Trophoblast cell (in vitro differentiated cells and primary cell): ENCODE data around the gene ERLIN1.
"Not testable (repeated sequence)": the region's sequence is repeated elsewhere in the genome, so short reads cannot be mapped to it uniquely, and the experiment has no call there.

Experiments used
- DNase-seq, 2 donors: peaks; one replicate each; pipeline ENCODE4 v3.0.0-alpha.2; 2016
- H2AFZ ChIP-seq: 2 replicates; pipeline ENCODE4 v1.6.1; 2013; ENCODE audit warnings: low read length, moderate library complexity, mild to moderate bottlenecking; ENCODE audit not compliant: insufficient read depth, poor library complexity
- H2AK5ac ChIP-seq: 2 replicates; pipeline ENCODE4 v1.6.1; 2013; ENCODE audit warnings: mild to moderate bottlenecking, low read length
- H2BK120ac ChIP-seq: 2 replicates; pipeline ENCODE4 v1.6.1; 2013; ENCODE audit warnings: low read length, mild to moderate bottlenecking, moderate library complexity; ENCODE audit not compliant: insufficient read depth, poor library complexity
- H2BK12ac ChIP-seq: 2 replicates; pipeline ENCODE4 v1.6.1; 2013; ENCODE audit warnings: mild to moderate bottlenecking, low read length, moderate library complexity
- H2BK5ac ChIP-seq: 2 replicates; pipeline ENCODE4 v1.6.1; 2013; ENCODE audit warnings: low read length, low read depth, moderate library complexity, mild to moderate bottlenecking; ENCODE audit not compliant: poor library complexity
- H3K14ac ChIP-seq: 2 replicates; pipeline ENCODE4 v1.6.1; 2013; ENCODE audit warnings: mild to moderate bottlenecking, low read length
- H3K18ac ChIP-seq: 2 replicates; pipeline ENCODE4 v1.6.1; 2013; ENCODE audit warnings: mild to moderate bottlenecking, low read length
- H3K23ac ChIP-seq: 2 replicates; pipeline ENCODE4 v1.6.1; 2013; ENCODE audit warnings: low read length
- H3K27ac ChIP-seq: 2 replicates; pipeline ENCODE4 v1.5.1; 2013; ENCODE audit warnings: low read depth, mild to moderate bottlenecking, inconsistent platforms, low read length, moderate library complexity
- H3K27me3 ChIP-seq: 2 replicates; pipeline ENCODE4 v1.6.1; 2013; ENCODE audit warnings: inconsistent platforms, mild to moderate bottlenecking, low read length, moderate library complexity; ENCODE audit not compliant: insufficient read depth
- H3K36me3 ChIP-seq, 2 experiments: 1 replicate in 1 of 2; 2 replicates in 1 of 2; pipeline ENCODE4 v1.6.1; 2013; ENCODE audit warnings: low read length in 2 of 2, mild to moderate bottlenecking in 2 of 2, moderate library complexity in 1 of 2; ENCODE audit not compliant: insufficient read depth in 2 of 2, control insufficient read depth in 1 of 2
- H3K4ac ChIP-seq: 2 replicates; pipeline ENCODE4 v1.6.1; 2013; ENCODE audit warnings: low read depth, mild to moderate bottlenecking, low read length, moderate library complexity
- H3K4me1 ChIP-seq, 2 experiments: 1 replicate in 1 of 2; 2 replicates in 1 of 2; pipeline ENCODE4 v1.6.1; 2013; ENCODE audit warnings: low read length in 2 of 2, mild to moderate bottlenecking in 2 of 2, moderate library complexity in 1 of 2; ENCODE audit not compliant: insufficient read depth in 2 of 2, control insufficient read depth in 1 of 2
- H3K4me2 ChIP-seq: 2 replicates; pipeline ENCODE4 v1.6.1; 2013; ENCODE audit warnings: inconsistent platforms, mild to moderate bottlenecking, low read length, moderate library complexity
- H3K4me3 ChIP-seq: 2 replicates; pipeline ENCODE4 v1.5.1; 2013; ENCODE audit warnings: mild to moderate bottlenecking, low read depth, low read length, inconsistent platforms
- H3K79me1 ChIP-seq: one replicate; pipeline ENCODE4 v1.6.1; 2013; ENCODE audit warnings: low read length
- H3K79me2 ChIP-seq: 2 replicates; pipeline ENCODE4 v1.6.1; 2013; ENCODE audit warnings: low read length, mild to moderate bottlenecking; ENCODE audit not compliant: control insufficient read depth, insufficient read depth, poor library complexity
- H3K9ac ChIP-seq: 2 replicates; pipeline ENCODE4 v1.6.1; 2013; ENCODE audit warnings: mild to moderate bottlenecking, low read length
- H3K9me3 ChIP-seq: 2 replicates; pipeline ENCODE4 v1.6.1; 2013; ENCODE audit warnings: low read depth, mild to moderate bottlenecking, control low read depth, inconsistent platforms, low read length; ENCODE audit not compliant: insufficient read depth
- H4K12ac ChIP-seq: 2 replicates; pipeline ENCODE4 v1.6.1; 2013; ENCODE audit warnings: low read depth, mild to moderate bottlenecking, low read length, moderate library complexity
- H4K8ac ChIP-seq: 2 replicates; pipeline ENCODE4 v1.6.1; 2013; ENCODE audit warnings: low read depth, mild to moderate bottlenecking, low read length, moderate library complexity
- H4K91ac ChIP-seq: one replicate; pipeline ENCODE4 v1.6.1; 2013; ENCODE audit warnings: low read depth, mild to moderate bottlenecking, low read length, moderate library complexity
- WGBS: extraction: QIAGEN DNeasy Blood & Tissue Kit; methylation state at CpG from one replicate; pipeline ENCODE4 v1.1.7; 2013; ENCODE audit warnings: missing lambda C conversion rate; ENCODE audit not compliant: insufficient read length, insufficient coverage; ENCODE audit errors: extremely low coverage; 5-methylcytosine and 5-hydroxymethylcytosine counted together

The ERLIN1 gene

GRCh38 chr10:100129424-100129823, 56.4 kb downstream of the ERLIN1 start:
- Histone ChIP-seq H3K27ac (no peak overlapping the region), H3K36me3 (no peaks in the 10 kb centered on the region), H2AFZ (no peak overlapping the region), H3K9ac (no peak overlapping the region), H4K91ac (no peak overlapping the region), H3K9me3 (peaks cover 3% of the 10 kb centered on the region), H3K18ac (no peak overlapping the region), H4K12ac (no peak overlapping the region), H3K4me3 (no peak overlapping the region), H3K79me1 (no peaks in the 10 kb centered on the region), H2BK120ac (no peak overlapping the region), H3K79me2 (no peaks in the 10 kb centered on the region), H3K4ac (no peak overlapping the region), H4K8ac (no peak overlapping the region), H3K4me1 (no peaks in the 10 kb centered on the region), H3K4me2 (no peak overlapping the region), H2BK12ac (no peak overlapping the region), H2AK5ac (no peak overlapping the region), H3K14ac (no peak overlapping the region), H3K27me3 (no peaks in the 10 kb centered on the region), H2BK5ac (no peak overlapping the region), H3K23ac (no peak overlapping the region)
- WGBS = no CpG with 5 or more reads among the region's 9 CpGs
- no peak for DNase-seq

GRCh38 chr10:100128951-100129350, 56.9 kb downstream of the ERLIN1 start:
- no peaks in the 10 kb centered on the region for H3K4me1 ChIP-seq
- H3K18ac ChIP-seq = no peak overlapping the region
- no peak overlapping the region for H3K4me3 ChIP-seq
- no peak overlapping the region for H2AK5ac ChIP-seq
- DNase-seq = no peak
- H3K27me3 ChIP-seq = no peaks in the 10 kb centered on the region
- no peak overlapping the region for H2AFZ ChIP-seq
- H2BK5ac ChIP-seq = no peak overlapping the region
- no peaks in the 10 kb centered on the region for H3K36me3 ChIP-seq
- no peaks in the 10 kb centered on the region for H3K79me2 ChIP-seq
- no peak overlapping the region for H3K27ac ChIP-seq
- H4K12ac ChIP-seq = no peak overlapping the region
- H3K4me2 ChIP-seq = no peak overlapping the region
- H3K79me1 ChIP-seq = no peaks in the 10 kb centered on the region
- H3K4ac ChIP-seq = no peak overlapping the region
- H3K23ac ChIP-seq = no peak overlapping the region
- no peak overlapping the region for H4K91ac ChIP-seq
- H3K9me3 ChIP-seq = peaks cover 3% of the 10 kb centered on the region
- no peak overlapping the region for H4K8ac ChIP-seq
- WGBS = no CpG with 5 or more reads among the region's 8 CpGs
- H2BK12ac ChIP-seq = no peak overlapping the region
- no peak overlapping the region for H3K9ac ChIP-seq
- no peak overlapping the region for H3K14ac ChIP-seq
- no peak overlapping the region for H2BK120ac ChIP-seq

- H2BK5ac ChIP-seq, H3K14ac ChIP-seq, H3K23ac ChIP-seq, H3K9me3 ChIP-seq, H3K9ac ChIP-seq, H3K4ac ChIP-seq, H4K91ac ChIP-seq, H3K79me2 ChIP-seq, H4K8ac ChIP-seq, H3K4me2 ChIP-seq, H3K79me1 ChIP-seq, H3K27me3 ChIP-seq, H3K27ac ChIP-seq, DNase-seq, H2AFZ ChIP-seq, H2BK12ac ChIP-seq, H2BK120ac ChIP-seq, H2AK5ac ChIP-seq, H4K12ac ChIP-seq, H3K4me3 ChIP-seq, H3K18ac ChIP-seq, H3K4me1 ChIP-seq, H3K36me3 ChIP-seq: not testable (repeated sequence)
- no CpG with 5 or more reads among the region's 2 CpGs for WGBS
Measured at GRCh38 chr10:100125335-100125734, 60.5 kb downstream of the ERLIN1 start.

- Histone ChIP-seq H3K27ac (no peak overlapping the region), H3K79me2 (no peaks in the 10 kb centered on the region), H3K9ac (no peak overlapping the region), H2AK5ac (no peak overlapping the region), H2BK5ac (no peak overlapping the region), H3K14ac (no peak overlapping the region), H3K4me2 (no peak overlapping the region), H3K79me1 (no peaks in the 10 kb centered on the region), H2BK12ac (no peak overlapping the region), H3K4me3 (no peak overlapping the region), H4K91ac (no peak overlapping the region), H3K36me3 (no peaks in the 10 kb centered on the region), H2BK120ac (no peak overlapping the region), H4K8ac (no peak overlapping the region), H3K18ac (no peak overlapping the region), H4K12ac (no peak overlapping the region), H3K9me3 (no peaks in the 10 kb centered on the region), H3K23ac (no peak overlapping the region), H3K4me1 (no peaks in the 10 kb centered on the region), H2AFZ (no peak overlapping the region), H3K4ac (no peak overlapping the region), H3K27me3 (no peaks in the 10 kb centered on the region)
- WGBS = no CpG with 5 or more reads among the region's 4 CpGs
- DNase-seq = no peak
Measured at GRCh38 chr10:100124097-100124496, 61.7 kb downstream of the ERLIN1 start.
